Astrocyte (in vitro differentiated cells and primary cell): ENCODE results near the gene DNLZ. TPM values are rescaled to one million over a fixed set of nuclear protein-coding genes. Genes with fewer than 3 reads are reported as not detected.

Experiments used
- DNase-seq: peaks from one replicate; pipeline ENCODE4 v3.0.0-alpha.2; 2010; ENCODE audit warnings: low read depth
- FAIRE-seq: peaks from 2 replicates; lab custom pipeline; 2011; peaks lifted over from hg19 to GRCh38; lab: Jason Lieb, UNC
- H2AFZ ChIP-seq: 2 replicates; pipeline ENCODE4 v1.6.0; 2012; ENCODE audit warnings: low read depth, low read length, inconsistent platforms
- H3K27ac ChIP-seq: 2 replicates; pipeline ENCODE4 v1.5.1; 2011; ENCODE audit warnings: low read depth, low read length, inconsistent platforms
- H3K27me3 ChIP-seq: 2 replicates; pipeline ENCODE4 v1.6.0; 2011; ENCODE audit warnings: low read length, inconsistent platforms; ENCODE audit not compliant: insufficient read depth
- H3K36me3 ChIP-seq: 2 replicates; pipeline ENCODE4 v1.5.1; 2011; ENCODE audit warnings: low read length, inconsistent platforms; ENCODE audit not compliant: insufficient read depth
- H3K4me1 ChIP-seq: 2 replicates; pipeline ENCODE4 v1.5.1; 2011; ENCODE audit warnings: low read length, inconsistent platforms; ENCODE audit not compliant: insufficient read depth
- H3K4me2 ChIP-seq: 2 replicates; pipeline ENCODE4 v1.6.0; 2012; ENCODE audit warnings: low read length, inconsistent platforms
- H3K4me3 ChIP-seq: 2 replicates; pipeline ENCODE4 v1.5.1; 2011; ENCODE audit warnings: low read depth, mild to moderate bottlenecking, low read length, inconsistent platforms; ENCODE audit not compliant: insufficient read depth
- H3K79me2 ChIP-seq: 2 replicates; pipeline ENCODE4 v1.6.0; 2012; ENCODE audit warnings: mild to moderate bottlenecking, low read length, inconsistent platforms; ENCODE audit not compliant: insufficient read depth
- H3K9ac ChIP-seq: 2 replicates; pipeline ENCODE4 v1.6.0; 2012; ENCODE audit warnings: mild to moderate bottlenecking, low read length, inconsistent platforms
- H3K9me3 ChIP-seq: 2 replicates; pipeline ENCODE4 v1.5.1; 2012; ENCODE audit warnings: low read depth, mild to moderate bottlenecking, low read length, inconsistent platforms; ENCODE audit not compliant: insufficient read depth
- H4K20me1 ChIP-seq: 2 replicates; pipeline ENCODE4 v1.6.0; 2012; ENCODE audit warnings: low read length, inconsistent platforms; ENCODE audit not compliant: insufficient read depth
- H3K27ac Mint-ChIP-seq: one replicate; pipeline ENCODE4 v1.8.0; 2021; ENCODE audit warnings: mild to moderate bottlenecking, mixed read lengths; ENCODE audit not compliant: unreplicated experiment
- H3K27me3 Mint-ChIP-seq: one replicate; pipeline ENCODE4 v1.8.0; 2021; ENCODE audit warnings: low read depth, mixed read lengths; ENCODE audit not compliant: unreplicated experiment
- H3K36me3 Mint-ChIP-seq: one replicate; pipeline ENCODE4 v1.8.0; 2021; ENCODE audit warnings: low read depth, mixed read lengths; ENCODE audit not compliant: unreplicated experiment
- H3K4me1 Mint-ChIP-seq: one replicate; pipeline ENCODE4 v1.8.0; 2021; ENCODE audit warnings: low read depth, mixed read lengths; ENCODE audit not compliant: unreplicated experiment
- H3K4me3 Mint-ChIP-seq: one replicate; pipeline ENCODE4 v1.8.0; 2021; ENCODE audit warnings: mild to moderate bottlenecking, moderate library complexity, mixed read lengths; ENCODE audit not compliant: unreplicated experiment
- H3K9me3 Mint-ChIP-seq: one replicate; pipeline ENCODE4 v1.8.0; 2021; ENCODE audit warnings: mild to moderate bottlenecking, mixed read lengths; ENCODE audit not compliant: unreplicated experiment
- CTCF ChIP-seq: IDR thresholded peaks from 2 replicates; pipeline ENCODE4 v1.5.1; 2011; ENCODE audit warnings: low read depth, mild to moderate bottlenecking, inconsistent platforms, low read length, moderate library complexity; ENCODE audit not compliant: insufficient read depth
- EZH2 ChIP-seq: IDR thresholded peaks from 2 replicates; pipeline ENCODE4 v1.6.1; 2012; ENCODE audit warnings: mild to moderate bottlenecking, low read length, inconsistent platforms; ENCODE audit not compliant: insufficient read depth
- total RNA-seq: library from RNA; stranded (reverse); gene quantifications from 2 replicates; pipeline ENCODE4 v1.2.1, GENCODE V29; 2021

The DNLZ gene
- total RNA-seq, 1 donor from 2014 or later: 17.4 TPM

DNA sequence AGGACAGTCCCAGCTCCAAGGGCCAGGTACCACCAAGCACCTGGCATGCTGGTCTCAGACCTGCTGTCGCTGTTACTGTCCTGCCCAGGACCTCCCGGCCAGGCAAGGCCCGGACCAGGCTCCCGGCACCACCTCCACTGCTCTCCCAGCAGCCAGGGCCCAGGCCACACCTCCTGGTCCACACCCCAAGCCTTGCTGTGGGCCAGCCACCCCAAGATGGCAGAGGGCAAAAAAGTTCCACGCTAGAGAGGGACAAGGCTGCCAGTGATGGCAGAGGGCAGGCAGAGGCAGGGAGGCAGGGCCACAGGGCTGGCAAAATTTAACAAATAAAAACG, 1.1 kb downstream of the DNLZ start:
- Histone ChIP-seq H3K4me1 (peaks cover 22% of the 10 kb centered on the region), H3K9ac (peak overlapping the region; percentile 50), H3K27me3 (no peaks in the 10 kb centered on the region), H3K79me2 (peaks cover 10% of the 10 kb centered on the region), H3K4me2 (peak overlapping the region; percentile 85), H3K4me3 (peak overlapping the region; percentile 47), H3K36me3 (no peaks in the 10 kb centered on the region), H3K27ac (no peak overlapping the region), H4K20me1 (peaks cover 21% of the 10 kb centered on the region), H2AFZ (no peak overlapping the region), H3K9me3 (no peaks in the 10 kb centered on the region)
- no peaks in the 10 kb centered on the region for H3K36me3 Mint-ChIP-seq
- DNase-seq (no peak), FAIRE-seq (no peak)
- peak overlapping the region; percentile 83 for H3K27ac Mint-ChIP-seq
- no peaks in the 10 kb centered on the region for H3K9me3 Mint-ChIP-seq
- H3K27me3 Mint-ChIP-seq: no peaks in the 10 kb centered on the region
- no peak overlapping the region for H3K4me3 Mint-ChIP-seq
- peaks cover 2% of the 10 kb centered on the region for H3K4me1 Mint-ChIP-seq
- TF ChIP-seq CTCF: no peak
- no peak for TF ChIP-seq EZH2

DNA sequence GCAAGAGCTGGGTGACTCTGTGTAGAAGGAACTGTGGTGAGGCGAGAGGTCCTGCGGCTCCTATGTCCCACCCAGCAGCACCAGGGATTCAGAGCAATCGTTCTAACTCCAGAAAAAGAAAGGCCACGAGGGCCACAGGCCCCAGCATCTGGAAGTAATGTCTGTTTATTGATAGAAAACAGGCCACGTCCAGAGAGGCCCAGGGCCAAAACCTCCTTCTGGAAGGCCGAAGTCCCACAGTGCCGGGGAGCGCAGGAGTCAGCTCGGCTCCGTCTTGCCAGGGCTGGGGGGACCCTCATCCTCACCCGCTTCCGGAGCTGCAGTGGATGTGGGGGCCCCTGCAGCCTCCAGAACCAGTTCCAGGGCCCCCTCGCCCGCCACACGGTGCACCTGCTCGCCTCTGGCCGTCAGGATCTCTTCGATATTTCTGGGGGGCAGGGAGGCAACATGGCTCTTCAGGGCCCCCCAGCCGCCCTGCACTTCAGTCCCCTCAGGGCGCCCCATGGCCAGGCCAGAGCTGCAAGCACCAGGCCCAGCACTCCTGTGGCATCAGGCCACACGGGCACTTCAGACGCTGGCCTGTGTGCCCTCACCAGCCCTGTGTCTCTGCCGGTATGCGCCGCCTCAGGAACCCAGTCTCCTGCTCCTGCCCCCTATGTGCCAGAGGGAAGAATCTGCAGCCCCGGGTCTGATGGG, 1.6 kb downstream of the DNLZ start:
- H3K27me3 Mint-ChIP-seq: no peaks in the 10 kb centered on the region
- Histone ChIP-seq H2AFZ (no peak overlapping the region), H3K9me3 (no peaks in the 10 kb centered on the region), H3K9ac (no peak overlapping the region), H3K4me3 (no peak overlapping the region), H3K27me3 (no peaks in the 10 kb centered on the region), H4K20me1 (peaks cover 21% of the 10 kb centered on the region), H3K4me2 (peak overlapping the region; percentile 85), H3K36me3 (no peaks in the 10 kb centered on the region), H3K79me2 (peaks cover 10% of the 10 kb centered on the region), H3K4me1 (peaks cover 22% of the 10 kb centered on the region), H3K27ac (no peak overlapping the region)
- H3K4me3 Mint-ChIP-seq: no peak overlapping the region
- no peak overlapping the region for H3K27ac Mint-ChIP-seq
- FAIRE-seq: no peak
- DNase-seq: no peak
- TF ChIP-seq EZH2: no peak
- no peak for TF ChIP-seq CTCF
- no peaks in the 10 kb centered on the region for H3K36me3 Mint-ChIP-seq
- H3K9me3 Mint-ChIP-seq: no peaks in the 10 kb centered on the region
- peaks cover 2% of the 10 kb centered on the region for H3K4me1 Mint-ChIP-seq

- DNase-seq (no peak), FAIRE-seq (no peak)
- H3K9me3 Mint-ChIP-seq: no peaks in the 10 kb centered on the region
- Histone ChIP-seq H3K4me1 (peaks cover 22% of the 10 kb centered on the region), H3K4me3 (no peak overlapping the region), H3K4me2 (no peak overlapping the region), H2AFZ (no peak overlapping the region), H3K36me3 (no peaks in the 10 kb centered on the region), H3K27ac (no peak overlapping the region), H3K9me3 (no peaks in the 10 kb centered on the region), H4K20me1 (peaks cover 21% of the 10 kb centered on the region), H3K27me3 (no peaks in the 10 kb centered on the region), H3K9ac (no peak overlapping the region), H3K79me2 (peaks cover 10% of the 10 kb centered on the region)
- H3K36me3 Mint-ChIP-seq: no peaks in the 10 kb centered on the region
- H3K4me3 Mint-ChIP-seq: no peak overlapping the region
- no peaks in the 10 kb centered on the region for H3K27me3 Mint-ChIP-seq
- H3K27ac Mint-ChIP-seq: no peak overlapping the region
- TF ChIP-seq CTCF: no peak
- H3K4me1 Mint-ChIP-seq: peaks cover 2% of the 10 kb centered on the region
Observed at GRCh38 chr9:136361047-136361753, 2.3 kb downstream of the DNLZ start.
